H1 (cell line): ENCODE measurements around the gene LTBP1. TPM values are rescaled to one million over a fixed set of nuclear protein-coding genes. Genes with fewer than 3 reads are reported as not detected.

Experiments used
- BCL11A ChIP-seq, 2 experiments: IDR thresholded peaks; one replicate each; pipeline ENCODE4 v1.6.1; 2011; ENCODE audit warnings: low read depth in 2 of 2, low read length in 2 of 2, mild to moderate bottlenecking in 2 of 2
- BRCA1 ChIP-seq: IDR thresholded peaks from 2 replicates; pipeline ENCODE4 v1.6.1; 2012; ENCODE audit warnings: low read depth, low read length, improper control_type of control experiment
- CREB1 ChIP-seq: IDR thresholded peaks from 2 replicates; pipeline ENCODE4 v1.6.1; 2012; ENCODE audit warnings: inconsistent platforms
- HDAC6 ChIP-seq: IDR thresholded peaks from one replicate; pipeline ENCODE4 v1.7.1; 2012; ENCODE audit warnings: low read depth, mild to moderate bottlenecking, inconsistent platforms, low read length, moderate library complexity
- JUN ChIP-seq: IDR thresholded peaks from 2 replicates; pipeline ENCODE4 v1.6.1; 2011; ENCODE audit warnings: low read depth, mild to moderate bottlenecking, improper control_type of control experiment, low read length
- PHF8 ChIP-seq: fragments of 200-600 bp; sonication (generic); conservative IDR thresholded peaks from 2 replicates; pipeline ENCODE4 v1.7.1; 2012; ENCODE audit warnings: low read depth, mild to moderate bottlenecking, inconsistent platforms, low read length, moderate library complexity
- POU5F1 ChIP-seq: IDR thresholded peaks from 2 replicates; pipeline ENCODE4 v1.6.1; 2011; ENCODE audit warnings: low read depth, mild to moderate bottlenecking, low read length, moderate library complexity
- RFX5 ChIP-seq: IDR thresholded peaks from 2 replicates; pipeline ENCODE4 v1.6.1; 2011; ENCODE audit warnings: low read depth, low read length, improper control_type of control experiment, borderline replicate concordance
- SIRT6 ChIP-seq: IDR thresholded peaks from one replicate; pipeline ENCODE4 v1.7.1; 2012; ENCODE audit warnings: low read length, inconsistent platforms
- SP1 ChIP-seq: IDR thresholded peaks from 2 replicates; pipeline ENCODE4 v1.6.1; 2011; ENCODE audit warnings: low read depth, low read length
- polyA plus RNA-seq, 7 experiments: library from polyadenylated mRNA; depleted of rRNA in 3 of 7; stranded (reverse) in 5 of 7; unstranded in 2 of 7; fragments of >200 nt in 5 of 7; fragments of 200-250 nt in 2 of 7; gene quantifications; 1 replicate in 5 of 7; 2 replicates in 1 of 7; 4 replicates in 1 of 7; pipeline versions ENCODE4 v1.2.1 to v1.2.3, GENCODE V29; 2011 to 2013; ENCODE audit warnings: missing spikeins in 2 of 7, mixed read lengths in 2 of 7
- total RNA-seq: library from RNA; stranded (reverse); fragmentation: NEBNext Ultra II Directional; extraction: Animal tissue kit (Norgen Biotek cat#: 25700); gene quantifications from 2 replicates; pipeline ENCODE4 v1.2.1, GENCODE V29; 2021

LTBP1 gene
- total and polyA plus RNA-seq, 2 of the 8 experiments (the other 6 are each of a cell fraction or from before 2014, with no cell fraction given): 15.4 to 24.7 TPM

GRCh38 chr2:32988525-32988924 is 41.8 kb downstream of the LTBP1 start (continued):
- TF ChIP-seq SP1: no peak
- no peak for TF ChIP-seq RFX5
- TF ChIP-seq JUN: no peak
- TF ChIP-seq BRCA1: no peak
- TF ChIP-seq HDAC6: no peak
- no peak for TF ChIP-seq PHF8
- TF ChIP-seq BCL11A (IDR thresholded peaks at IDR 0.05; ENCODE audit: low read depth in 2 of 2, low read length in 2 of 2): no peak
- no peak for TF ChIP-seq POU5F1
- no peak for TF ChIP-seq CREB1
- TF ChIP-seq SIRT6: no peak
